ENCODE results near the gene DRC1. TPM values are rescaled to one million over a fixed set of nuclear protein-coding genes. Genes with fewer than 3 reads are reported as not detected.

Gene DRC1
- total and polyA plus RNA-seq, 2 of the 13 experiments (the other 11 are each of a cell fraction or from before 2014, with no cell fraction given) = 0.07 TPM; not detected in 1

DNA sequence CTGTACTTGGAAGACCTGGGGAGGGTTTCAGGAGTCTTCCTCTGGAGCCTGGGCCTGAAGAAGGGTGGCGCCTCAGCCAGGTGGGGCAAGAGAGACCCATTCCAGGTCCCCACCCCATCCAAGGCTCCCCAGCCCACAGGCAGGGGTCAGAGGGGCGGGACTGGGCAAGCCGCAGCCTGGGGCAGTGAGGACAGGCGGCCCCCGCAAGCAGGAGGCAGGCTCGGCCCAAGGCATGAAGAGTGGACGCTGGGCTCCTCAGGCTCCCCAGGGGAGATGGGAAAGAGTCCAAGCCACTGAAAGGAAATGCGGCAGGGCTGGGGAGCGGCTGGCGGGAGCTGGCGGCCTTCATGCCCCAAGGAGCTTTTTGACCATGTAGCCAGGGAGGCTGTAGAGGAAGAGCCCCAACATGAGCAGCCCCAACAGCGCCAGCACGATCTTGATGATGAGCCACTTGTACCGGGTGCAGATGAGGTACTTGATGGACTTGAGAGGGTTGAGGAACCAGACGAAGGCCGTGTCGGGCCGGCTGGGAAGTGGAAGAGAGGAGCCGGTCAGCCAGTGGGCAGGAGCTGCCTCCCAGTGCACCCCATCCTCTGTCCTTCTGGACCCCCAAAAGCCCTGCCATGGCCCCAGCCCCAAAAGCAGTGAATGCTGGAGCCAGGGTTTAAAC is 56.1 kb downstream of the DRC1 start (continued):
- TF ChIP-seq, protein P1, sequence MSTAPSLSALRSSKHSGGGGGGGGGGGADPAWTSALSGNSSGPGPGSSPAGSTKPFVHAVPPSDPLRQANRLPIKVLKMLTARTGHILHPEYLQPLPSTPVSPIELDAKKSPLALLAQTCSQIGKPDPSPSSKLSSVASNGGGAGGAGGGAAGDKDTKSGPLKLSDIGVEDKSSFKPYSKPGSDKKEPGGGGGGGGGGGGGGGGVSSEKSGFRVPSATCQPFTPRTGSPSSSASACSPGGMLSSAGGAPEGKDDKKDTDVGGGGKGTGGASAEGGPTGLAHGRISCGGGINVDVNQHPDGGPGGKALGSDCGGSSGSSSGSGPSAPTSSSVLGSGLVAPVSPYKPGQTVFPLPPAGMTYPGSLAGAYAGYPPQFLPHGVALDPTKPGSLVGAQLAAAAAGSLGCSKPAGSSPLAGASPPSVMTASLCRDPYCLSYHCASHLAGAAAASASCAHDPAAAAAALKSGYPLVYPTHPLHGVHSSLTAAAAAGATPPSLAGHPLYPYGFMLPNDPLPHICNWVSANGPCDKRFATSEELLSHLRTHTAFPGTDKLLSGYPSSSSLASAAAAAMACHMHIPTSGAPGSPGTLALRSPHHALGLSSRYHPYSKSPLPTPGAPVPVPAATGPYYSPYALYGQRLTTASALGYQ (CRISPR knock-in tag; IDR thresholded peaks at IDR 0.05) = no peak
- TF ChIP-seq ZNF367 (CRISPR knock-in tag; IDR thresholded peaks at IDR 0.05; ENCODE audit: borderline replicate concordance) (no peak), ZNF446 (CRISPR knock-in tag; IDR thresholded peaks at IDR 0.05) (no peak), TEAD2 (CRISPR knock-in tag; IDR thresholded peaks at IDR 0.05) (no peak), MYC (CRISPR knock-in tag; IDR thresholded peaks at IDR 0.05; ENCODE audit: borderline replicate concordance) (peak; percentile 24; the same call in 1 of the 2 replicates), TEAD3 (CRISPR knock-in tag; optimal IDR thresholded peaks at IDR 0.05; ENCODE audit: borderline replicate concordance) (no peak), CCAR2 (optimal IDR thresholded peaks at IDR 0.05; ENCODE audit: low read depth, low read length) (no peak), FLYWCH1 (CRISPR knock-in tag; IDR thresholded peaks at IDR 0.05) (no peak), ZNF12 (CRISPR knock-in tag; IDR thresholded peaks at IDR 0.05) (no peak), ZNF83 (CRISPR knock-in tag; IDR thresholded peaks at IDR 0.05; ENCODE audit: borderline replicate concordance) (no peak), ZBTB33 (CRISPR knock-in tag; IDR thresholded peaks at IDR 0.05) (peak; percentile 80; the same call in 1 of the 2 replicates), HNF4G (IDR thresholded peaks at IDR 0.05; ENCODE audit: borderline replicate concordance, low read depth, low read length) (no peak), HNF4G (CRISPR knock-in tag; IDR thresholded peaks at IDR 0.05; ENCODE audit: borderline replicate concordance, low read depth) (no peak), TAF1 (CRISPR knock-in tag; IDR thresholded peaks at IDR 0.05) (0 out of 2 replicates have a peak, but pooled peaks have one; percentile 3), ZBTB20 (CRISPR knock-in tag; IDR thresholded peaks at IDR 0.05; ENCODE audit: borderline replicate concordance, low read depth) (0 out of 2 replicates have a peak, but pooled peaks have one; percentile 18), SP1 (IDR thresholded peaks at IDR 0.05) (no peak), SP1 (CRISPR knock-in tag; IDR thresholded peaks at IDR 0.05) (no peak), KLF13 (CRISPR knock-in tag; IDR thresholded peaks at IDR 0.05) (0 out of 2 replicates have a peak, but pooled peaks have one; percentile 74), ZNF468 (CRISPR knock-in tag; IDR thresholded peaks at IDR 0.05) (no peak), TP53 (CRISPR knock-in tag; conservative IDR thresholded peaks at IDR 0.05) (no peak), ZSCAN20 (CRISPR knock-in tag; IDR thresholded peaks at IDR 0.05; ENCODE audit: borderline replicate concordance) (no peak)
- TF ChIP-seq, protein P2, sequence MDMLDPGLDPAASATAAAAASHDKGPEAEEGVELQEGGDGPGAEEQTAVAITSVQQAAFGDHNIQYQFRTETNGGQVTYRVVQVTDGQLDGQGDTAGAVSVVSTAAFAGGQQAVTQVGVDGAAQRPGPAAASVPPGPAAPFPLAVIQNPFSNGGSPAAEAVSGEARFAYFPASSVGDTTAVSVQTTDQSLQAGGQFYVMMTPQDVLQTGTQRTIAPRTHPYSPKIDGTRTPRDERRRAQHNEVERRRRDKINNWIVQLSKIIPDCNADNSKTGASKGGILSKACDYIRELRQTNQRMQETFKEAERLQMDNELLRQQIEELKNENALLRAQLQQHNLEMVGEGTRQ (IDR thresholded peaks at IDR 0.05; ENCODE audit: low read depth, low read length) = no peak
- TF ChIP-seq, protein P2 (CRISPR knock-in tag; IDR thresholded peaks at IDR 0.05; ENCODE audit: borderline replicate concordance) = no peak
- TF ChIP-seq, protein P3, sequence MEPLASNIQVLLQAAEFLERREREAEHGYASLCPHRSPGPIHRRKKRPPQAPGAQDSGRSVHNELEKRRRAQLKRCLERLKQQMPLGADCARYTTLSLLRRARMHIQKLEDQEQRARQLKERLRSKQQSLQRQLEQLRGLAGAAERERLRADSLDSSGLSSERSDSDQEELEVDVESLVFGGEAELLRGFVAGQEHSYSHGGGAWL (CRISPR knock-in tag; IDR thresholded peaks at IDR 0.05) = no peak
